Omental fat pad (tissue), 4 donors: ENCODE data around the gene TLR10. TPM values are rescaled to one million over a fixed set of nuclear protein-coding genes. Genes with fewer than 3 reads are reported as not detected.

Experiments
- ATAC-seq: fragments of 150-250 bp; one replicate; pipeline ENCODE4 v1.9.1; 2016; ENCODE audit warnings: mild to moderate bottlenecking, moderate library complexity; ENCODE audit not compliant: low FRiP score
- DNase-seq: peaks from one replicate; pipeline ENCODE4 v3.0.0-alpha.2; 2019; ENCODE audit warnings: low spot score
- total RNA-seq, 4 donors: library from RNA; depleted of rRNA; stranded (reverse); fragments of >200 nt; gene quantifications; one replicate each; pipeline ENCODE4 v1.1.0, GENCODE V29; 2016
- TF ChIP-seq, protein P1 (sequence below), 3 donors: fragments of 450-650 bp; IDR thresholded peaks; one replicate each; pipeline ENCODE4 v1.5.1; 2016 to 2017; ENCODE audit warnings: antibody characterized with exemption in 3 of 3, mild to moderate bottlenecking in 3 of 3, moderate library complexity in 2 of 3

Gene TLR10
- total RNA-seq, 4 donors from 2014 or later: 0.12 to 2.5 (median 0.33) TPM

GRCh38 chr4:38764277-38764676 lies 18.5 kb downstream of the TLR10 start:
- ATAC-seq (no peak), DNase-seq (no peak)
- TF ChIP-seq, protein P1, sequence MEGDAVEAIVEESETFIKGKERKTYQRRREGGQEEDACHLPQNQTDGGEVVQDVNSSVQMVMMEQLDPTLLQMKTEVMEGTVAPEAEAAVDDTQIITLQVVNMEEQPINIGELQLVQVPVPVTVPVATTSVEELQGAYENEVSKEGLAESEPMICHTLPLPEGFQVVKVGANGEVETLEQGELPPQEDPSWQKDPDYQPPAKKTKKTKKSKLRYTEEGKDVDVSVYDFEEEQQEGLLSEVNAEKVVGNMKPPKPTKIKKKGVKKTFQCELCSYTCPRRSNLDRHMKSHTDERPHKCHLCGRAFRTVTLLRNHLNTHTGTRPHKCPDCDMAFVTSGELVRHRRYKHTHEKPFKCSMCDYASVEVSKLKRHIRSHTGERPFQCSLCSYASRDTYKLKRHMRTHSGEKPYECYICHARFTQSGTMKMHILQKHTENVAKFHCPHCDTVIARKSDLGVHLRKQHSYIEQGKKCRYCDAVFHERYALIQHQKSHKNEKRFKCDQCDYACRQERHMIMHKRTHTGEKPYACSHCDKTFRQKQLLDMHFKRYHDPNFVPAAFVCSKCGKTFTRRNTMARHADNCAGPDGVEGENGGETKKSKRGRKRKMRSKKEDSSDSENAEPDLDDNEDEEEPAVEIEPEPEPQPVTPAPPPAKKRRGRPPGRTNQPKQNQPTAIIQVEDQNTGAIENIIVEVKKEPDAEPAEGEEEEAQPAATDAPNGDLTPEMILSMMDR (IDR thresholded peaks at IDR 0.05): no peak

DNA sequence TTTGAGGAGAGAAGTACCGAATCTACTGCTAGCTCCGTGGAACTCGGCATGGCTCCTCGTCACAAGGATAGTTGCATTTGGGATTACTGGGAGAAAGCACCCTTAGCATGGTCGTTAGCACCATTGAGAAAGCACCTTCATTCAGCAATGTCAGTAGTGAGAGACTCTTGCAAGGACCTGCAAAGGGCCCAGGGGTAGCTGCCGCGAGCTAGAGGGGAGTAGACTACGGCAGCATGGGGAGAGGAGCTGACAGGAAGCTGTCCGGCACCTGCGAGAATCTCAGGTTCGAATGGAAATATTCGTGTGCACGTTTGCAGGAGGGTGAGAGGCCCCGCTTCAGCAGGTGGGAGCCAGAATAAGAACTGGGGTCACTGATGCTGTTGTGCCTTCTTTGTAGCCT lies 20.2 kb downstream of the TLR10 start:
- no peak for ATAC-seq
- TF ChIP-seq, protein P1 (IDR thresholded peaks at IDR 0.05): no peak

DNA sequence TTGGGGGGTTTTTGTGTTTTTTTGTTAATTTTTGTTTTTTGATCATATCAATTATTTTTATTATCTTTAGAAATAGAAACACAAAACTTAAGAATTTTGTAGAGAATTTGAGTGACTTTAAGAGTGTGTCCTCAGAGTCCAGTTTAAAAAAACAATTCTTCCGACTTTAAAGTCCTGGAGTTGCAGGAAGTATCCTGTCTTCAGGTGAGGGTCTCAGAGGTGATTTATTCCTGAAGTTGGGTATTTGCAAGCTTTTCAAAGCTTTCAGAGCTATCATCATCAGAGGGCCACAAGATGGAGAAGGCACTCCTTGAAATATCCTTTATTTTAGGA lies 23.0 kb downstream of the TLR10 start:
- ATAC-seq (no peak), DNase-seq (no peak)
- TF ChIP-seq, protein P1 (IDR thresholded peaks at IDR 0.05): no peak

More for the DNA sequence above, 20.2 kb downstream of the TLR10 start:
- DNase-seq: no peak

- peak; percentile 28 for DNase-seq
Measured at GRCh38 chr4:38759113-38759789, 23.5 kb downstream of the TLR10 start.

GRCh38 chr4:38757945-38758600 lies 24.7 kb downstream of the TLR10 start:
- no peak for ATAC-seq
- TF ChIP-seq, protein P1 (IDR thresholded peaks at IDR 0.05): no peak
- no peak for DNase-seq

More at GRCh38 chr4:38759113-38759789, 23.5 kb downstream of the TLR10 start:
- TF ChIP-seq, protein P1 (IDR thresholded peaks at IDR 0.05): peak in 1 of 3 donors; percentile 13
- peak; percentile 79 for ATAC-seq

DNA sequence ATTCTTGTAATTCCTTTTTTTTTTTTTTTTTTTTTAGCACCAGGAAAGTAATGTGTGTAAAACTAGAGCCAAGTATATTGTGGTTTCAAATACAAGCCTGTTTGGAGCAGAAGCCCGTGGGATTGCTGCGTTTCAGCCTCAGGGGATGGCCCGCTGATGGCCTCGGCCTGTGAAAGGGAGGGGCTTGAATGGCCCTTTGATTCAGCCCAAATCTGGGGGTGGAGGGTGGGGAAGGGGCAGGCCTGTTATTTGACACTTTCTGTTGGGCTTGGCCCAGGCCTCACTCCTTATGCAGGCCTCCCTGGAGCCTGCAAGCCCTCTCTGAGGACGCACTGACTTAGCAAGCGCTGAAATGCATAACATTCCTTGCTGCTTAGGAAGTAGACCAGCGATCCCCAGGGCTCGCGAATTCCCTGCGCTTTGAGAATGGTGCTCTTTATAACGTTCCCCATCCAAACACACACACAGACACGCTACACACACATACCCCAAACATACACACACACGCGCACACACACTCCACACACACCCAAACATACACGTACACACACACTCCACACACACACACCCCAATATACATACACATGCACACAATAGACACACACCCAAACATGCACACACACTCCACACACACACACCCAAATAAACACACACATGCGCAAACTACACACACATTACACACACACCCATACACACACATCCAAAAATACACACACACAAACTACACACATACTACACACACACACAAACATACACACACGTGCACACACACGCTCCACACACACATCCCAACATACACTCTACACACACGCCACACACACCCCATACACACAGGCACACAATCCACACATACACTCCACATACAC lies 29.6 kb downstream of the TLR10 start:
- TF ChIP-seq, protein P1 (IDR thresholded peaks at IDR 0.05): no peak
- peak; percentile 38 for DNase-seq
- peak; percentile 96 for ATAC-seq
